Fibroblast of pulmonary artery (primary cell): ENCODE measurements around the gene CKAP5.
A peak's percentile ranks its signal among the peaks of the same experiment; 100 is the strongest.
"Not testable (repeated sequence)": the region's sequence is repeated elsewhere in the genome, so short reads cannot be mapped to it uniquely, and the experiment has no call there.

ENCODE experiments used
- DNase-seq: peaks from one replicate; pipeline ENCODE4 v3.0.0-alpha.2; 2010; ENCODE audit warnings: low read depth
- H3K4me3 ChIP-seq: replicated peaks from 2 replicates; pipeline ENCODE4 v1.5.1; 2011; ENCODE audit warnings: low read depth, mild to moderate bottlenecking, control low read depth, low read length, moderate library complexity
- TF ChIP-seq, protein P1 (sequence below): IDR thresholded peaks from 2 replicates; pipeline ENCODE4 v1.5.1; 2011; ENCODE audit warnings: mild to moderate bottlenecking, control low read depth, low read length, inconsistent platforms; ENCODE audit errors: missing control alignments

CKAP5 gene

GRCh38 chr11:46832511-46833214, 13.4 kb downstream of the CKAP5 start:
- no peak overlapping the region for H3K4me3 ChIP-seq
- TF ChIP-seq, protein P1, sequence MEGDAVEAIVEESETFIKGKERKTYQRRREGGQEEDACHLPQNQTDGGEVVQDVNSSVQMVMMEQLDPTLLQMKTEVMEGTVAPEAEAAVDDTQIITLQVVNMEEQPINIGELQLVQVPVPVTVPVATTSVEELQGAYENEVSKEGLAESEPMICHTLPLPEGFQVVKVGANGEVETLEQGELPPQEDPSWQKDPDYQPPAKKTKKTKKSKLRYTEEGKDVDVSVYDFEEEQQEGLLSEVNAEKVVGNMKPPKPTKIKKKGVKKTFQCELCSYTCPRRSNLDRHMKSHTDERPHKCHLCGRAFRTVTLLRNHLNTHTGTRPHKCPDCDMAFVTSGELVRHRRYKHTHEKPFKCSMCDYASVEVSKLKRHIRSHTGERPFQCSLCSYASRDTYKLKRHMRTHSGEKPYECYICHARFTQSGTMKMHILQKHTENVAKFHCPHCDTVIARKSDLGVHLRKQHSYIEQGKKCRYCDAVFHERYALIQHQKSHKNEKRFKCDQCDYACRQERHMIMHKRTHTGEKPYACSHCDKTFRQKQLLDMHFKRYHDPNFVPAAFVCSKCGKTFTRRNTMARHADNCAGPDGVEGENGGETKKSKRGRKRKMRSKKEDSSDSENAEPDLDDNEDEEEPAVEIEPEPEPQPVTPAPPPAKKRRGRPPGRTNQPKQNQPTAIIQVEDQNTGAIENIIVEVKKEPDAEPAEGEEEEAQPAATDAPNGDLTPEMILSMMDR: no peak
- DNase-seq: no peak

DNA sequence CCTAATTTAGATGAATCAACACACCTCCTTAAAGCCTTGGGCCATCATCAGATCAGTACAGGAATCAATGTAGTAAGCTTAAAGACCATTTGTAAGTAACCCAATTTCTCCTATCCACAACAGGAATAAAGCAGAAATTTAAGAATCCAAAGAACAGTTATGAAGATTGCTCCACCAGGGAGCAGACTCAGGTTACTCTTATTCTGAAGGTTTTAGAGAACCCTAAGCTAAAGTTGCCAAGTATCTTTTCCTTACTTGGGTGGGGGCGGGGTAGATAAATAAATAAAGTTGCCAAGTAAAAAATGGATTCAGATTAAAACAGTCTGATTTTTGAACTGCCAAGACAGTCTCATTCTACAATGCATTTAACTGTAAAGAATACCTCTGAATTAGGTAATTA, 18.1 kb downstream of the CKAP5 start:
- TF ChIP-seq, protein P1: no peak
- DNase-seq: peak; percentile 27
- no peak overlapping the region for H3K4me3 ChIP-seq

DNA sequence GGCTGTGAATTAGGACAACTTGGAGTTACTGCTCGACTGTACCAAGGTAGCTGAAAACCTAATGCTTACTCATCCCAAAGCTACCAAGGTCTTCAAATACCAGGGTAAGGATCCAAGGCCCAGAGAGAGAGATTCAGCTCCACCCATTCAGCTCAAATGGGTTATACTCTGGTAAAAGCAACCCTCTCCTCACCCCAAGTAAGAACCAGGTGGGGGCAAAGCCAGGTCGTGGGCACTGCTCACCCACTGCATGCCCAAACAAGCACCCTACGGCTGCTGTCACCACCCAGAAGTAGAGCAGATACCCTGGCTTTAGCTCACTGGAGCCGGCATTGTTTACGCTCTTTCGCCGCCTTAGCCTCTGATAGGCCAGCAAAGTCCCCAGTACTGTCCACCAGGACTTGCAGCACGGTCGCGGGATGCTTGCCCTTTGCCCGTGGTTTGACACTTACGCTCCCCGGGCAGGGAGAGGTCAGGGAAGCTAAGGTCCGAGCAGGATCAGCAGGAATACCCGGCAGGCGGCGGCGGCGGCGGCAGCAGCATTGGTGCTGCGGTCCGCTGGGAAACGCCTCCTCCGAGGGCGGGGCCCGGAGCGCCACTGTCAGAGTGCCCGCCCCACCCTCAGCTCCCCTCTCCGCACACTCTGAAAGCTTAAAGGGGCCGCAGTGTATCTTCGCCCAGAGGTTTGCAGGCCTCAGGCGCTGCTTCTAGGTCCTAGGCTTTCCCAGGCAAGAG, 19.6 kb downstream of the CKAP5 start:
- TF ChIP-seq, protein P1: no peak
- DNase-seq: peak; percentile 79
- peak overlapping the region; percentile 77 for H3K4me3 ChIP-seq

GRCh38 chr11:46808799-46809431, 37.2 kb downstream of the CKAP5 start:
- H3K4me3 ChIP-seq: no peak overlapping the region
- TF ChIP-seq, protein P1: peak; percentile 33
- peak; percentile 58 for DNase-seq

DNA sequence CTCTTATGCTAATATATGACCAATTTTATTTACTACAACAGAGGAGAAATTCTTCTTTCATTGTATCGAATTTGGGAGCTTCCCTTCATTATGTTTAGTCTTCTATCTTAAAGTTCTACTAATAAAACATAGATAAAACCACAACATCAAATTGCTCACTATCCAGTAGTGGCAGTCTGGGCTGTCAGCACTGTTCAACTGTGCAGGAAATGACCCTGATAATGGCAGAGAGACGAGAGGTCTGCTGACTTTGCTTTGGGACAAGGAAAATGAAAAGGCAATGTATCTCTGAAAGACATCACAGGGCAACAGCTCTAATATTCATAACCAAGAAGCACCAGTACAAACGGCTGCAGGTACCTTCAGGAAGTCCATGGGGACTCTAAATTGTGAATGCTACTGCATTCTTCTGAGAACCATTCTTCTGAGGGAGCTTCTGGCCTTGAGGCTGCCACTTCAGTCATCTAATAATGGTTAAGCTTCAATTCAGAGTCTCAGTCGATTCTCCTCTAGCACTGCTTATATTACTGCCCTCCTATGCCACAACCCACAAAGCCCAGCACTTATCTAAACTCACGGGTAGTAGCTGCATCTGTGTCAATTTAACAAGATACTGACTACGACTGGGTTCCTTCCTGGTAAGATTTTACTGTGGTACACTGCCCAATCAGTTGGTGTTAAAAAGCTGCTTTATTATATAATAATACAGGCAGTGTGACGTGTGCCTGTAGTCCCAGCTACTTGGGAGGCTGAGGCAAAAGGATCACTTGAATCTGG, 44.2 kb downstream of the CKAP5 start:
- DNase-seq: no peak
- TF ChIP-seq, protein P1: no peak
- no peak overlapping the region for H3K4me3 ChIP-seq

DNA sequence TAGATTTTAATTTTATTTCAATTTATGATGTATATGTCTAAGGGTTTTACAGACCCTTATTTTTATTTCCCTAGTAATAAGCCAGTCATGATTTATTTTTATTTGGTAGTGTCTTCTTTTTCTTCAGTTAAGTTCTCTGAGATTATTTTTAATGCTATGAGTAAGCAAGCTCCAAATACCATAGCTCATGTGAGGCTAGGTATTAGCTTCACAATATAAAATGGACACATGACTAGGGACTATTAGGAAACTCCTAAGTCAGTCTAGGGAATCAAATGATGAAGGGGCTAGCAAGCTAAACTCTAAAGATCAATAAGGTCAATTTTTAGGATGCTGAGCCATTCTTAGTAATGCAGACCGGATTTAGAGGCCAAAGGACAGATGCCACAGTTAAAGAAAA, 45.9 kb downstream of the CKAP5 start:
- no peak for DNase-seq
- no peak overlapping the region for H3K4me3 ChIP-seq
- TF ChIP-seq, protein P1: no peak

- not testable (repeated sequence) for H3K4me3 ChIP-seq, DNase-seq
Measured at GRCh38 chr11:46799725-46800124, 46.4 kb downstream of the CKAP5 start.
